ENCODE results near the gene ABHD16A. TPM values are rescaled to one million over a fixed set of nuclear protein-coding genes. Genes with fewer than 3 reads are reported as not detected.

ABHD16A gene
- total and polyA plus RNA-seq, 2 of the 13 experiments (the other 11 are each of a cell fraction or from before 2014, with no cell fraction given) = 43.5 to 45.4 TPM

GRCh38 chr6:31663126-31663960, 39.8 kb downstream of the ABHD16A start:
- peak overlapping the region; percentile 69 to 98 (median 71) for H3K4me3 ChIP-seq (replicated peaks in 1 of 3; ENCODE audit: insufficient read depth in 1 of 3, low read depth in 2 of 3, low read length in 3 of 3)
- ChIA-PET POLR2A (interaction anchor here (0.7 to 7.4 kb wide), 18 partner anchors 8 to 266 kb away, joined by 3 to 438 read pairs (median 4); partner anchors contain the start of genes ABHD16A, APOM, BAG6 and CLIC1), CTCF (ENCODE audit: low intra/inter-chr PET ratio, low total read pairs) (no interaction called here)
- FAIRE-seq (no peak), ATAC-seq (no peak), DNase-seq (ENCODE audit: low spot score) (no peak)
- H3K4me2 ChIP-seq (ENCODE audit: low read depth, low read length) = peak overlapping the region; percentile 94
- peak overlapping the region; percentile 99 for H3K27ac ChIP-seq (ENCODE audit: extremely low read length, insufficient read depth, low read length)
- H3K27me3 ChIP-seq (ENCODE audit: control insufficient read depth in 1 of 2, insufficient read depth in 2 of 2, low read length in 2 of 2) = no peaks in the 10 kb centered on the region; a peak in 1 of 5 replicates
- H2AFZ ChIP-seq (ENCODE audit: low read length) = no peak overlapping the region
- intact Hi-C loops (cut with micrococcal nuclease; ENCODE audit: unreplicated experiment) = no loop called here
- peaks cover 66% of the 10 kb centered on the region for H3K79me2 ChIP-seq (ENCODE audit: insufficient read depth, low read length)
- 93% methylated on average over 9 of the region's 9 CpGs for WGBS (ENCODE audit: low lambda C conversion rate)
- in situ Hi-C loops (cut with HindIII; ENCODE audit: extremely low pct_ligation_motif_present, low pct_unique_long_range_greater_than_20kb) = no loop called here
- H3K36me3 ChIP-seq (replicated peaks in 1 of 2; ENCODE audit: control insufficient read depth in 1 of 2, insufficient read depth in 2 of 2, low read length in 2 of 2) = peaks cover 9 to 25% of the 10 kb centered on the region in 2 experiments
- BruUV-seq (replicated peaks) = no TSS peak
- H3K9ac ChIP-seq (ENCODE audit: insufficient read depth, low read depth, low read length) = peak overlapping the region; percentile 98
- peaks cover 77% of the 10 kb centered on the region for H3K4me1 ChIP-seq (ENCODE audit: insufficient read depth, low read length)
- H4K20me1 ChIP-seq (ENCODE audit: insufficient read depth, low read length) = peaks cover 12% of the 10 kb centered on the region; the same call in 1 of the 2 replicates
- no peaks in the 10 kb centered on the region for H3K9me3 ChIP-seq (ENCODE audit: low read length)
- no peak for TF ChIP-seq KDM3A (CRISPR knock-in tag; IDR thresholded peaks at IDR 0.05; ENCODE audit: low read depth)
- no peak for TF ChIP-seq ZNF772 (CRISPR knock-in tag; IDR thresholded peaks at IDR 0.05)
- peak; percentile 75; the same call in 1 of the 2 replicates for TF ChIP-seq ZNF652 (CRISPR knock-in tag; IDR thresholded peaks at IDR 0.05; ENCODE audit: borderline replicate concordance, low read depth)
- peak; percentile 14 for TF ChIP-seq PHF5A (CRISPR knock-in tag; IDR thresholded peaks at IDR 0.05; ENCODE audit: low read depth, unreplicated experiment)
- TF ChIP-seq MXD4 (CRISPR knock-in tag; IDR thresholded peaks at IDR 0.05) = 0 out of 2 replicates have a peak, but pooled peaks have one; percentile 1
- TF ChIP-seq CREB3 (CRISPR knock-in tag; IDR thresholded peaks at IDR 0.05) = 0 out of 2 replicates have a peak, but pooled peaks have one; percentile 41
- TF ChIP-seq POLR2A (IDR thresholded peaks at IDR 0.05; ENCODE audit: insufficient read depth in 1 of 2, low read depth in 2 of 2, low read length in 2 of 2) = peak in 1 of 2 experiments; percentile 3; a peak in 1 of 4 replicates
- peak; percentile 67 for TF ChIP-seq ZNF362 (CRISPR knock-in tag; IDR thresholded peaks at IDR 0.05; ENCODE audit: borderline replicate concordance)
